Measurements from ENCODE around the gene CINP. TPM values are rescaled to one million over a fixed set of nuclear protein-coding genes. Genes with fewer than 3 reads are reported as not detected.

The CINP gene
- total and polyA plus RNA-seq, 9 of the 15 experiments (the other 6 are each of a cell fraction or from before 2014, with no cell fraction given), result 36.3 to 63.2 (median 43.7) TPM

GRCh38 chr14:102304611-102305506 lies 57.8 kb downstream of the CINP start, which contains the start of gene MOK (continued):
- no peak for TF ChIP-seq ZNF280A (IDR thresholded peaks at IDR 0.05; ENCODE audit: low read depth, partially characterized antibody)
- no peak for TF ChIP-seq ZNF695 (CRISPR knock-in tag; IDR thresholded peaks at IDR 0.05)
- peak; percentile 71 for TF ChIP-seq SP1 (CRISPR knock-in tag; IDR thresholded peaks at IDR 0.05)
- no peak for TF ChIP-seq ZNF583 (CRISPR knock-in tag; IDR thresholded peaks at IDR 0.05)
- TF ChIP-seq NRF1 (conservative IDR thresholded peaks at IDR 0.05 in 1 of 2, IDR thresholded peaks at IDR 0.05 in 1 of 2), result peak; percentile 99
- TF ChIP-seq ETS1 (conservative IDR thresholded peaks at IDR 0.05; ENCODE audit: control insufficient read depth, low read depth, low read length), result peak; percentile 43; the same call in 1 of the 2 replicates
- TF ChIP-seq ZNF41 (CRISPR knock-in tag; conservative IDR thresholded peaks at IDR 0.05), result no peak
- peak in 1 of 2 experiments; percentile 92; a peak in 2 of 4 replicates for TF ChIP-seq CSDE1 (IDR thresholded peaks at IDR 0.05)
- 0 out of 2 replicates have a peak, but pooled peaks have one; percentile 10 for TF ChIP-seq ZBTB7A (IDR thresholded peaks at IDR 0.05; ENCODE audit: borderline replicate concordance, control insufficient read depth, low read depth, low read length)
